ENCODE measurements around the gene GYPC.

- no peak for TF ChIP-seq POLR2A (IDR thresholded peaks at IDR 0.05)
- no peak for TF ChIP-seq CTCF (IDR thresholded peaks at IDR 0.05)
These were observed 9.9 kb upstream of the GYPC start for GRCh38 chr2:126646026-126646425.
